Skeletal muscle tissue (tissue), 4 donors: ENCODE results near the gene EPS8L1. TPM values are rescaled to one million over a fixed set of nuclear protein-coding genes. Genes with fewer than 3 reads are reported as not detected.
A peak's percentile ranks its signal among the peaks of the same experiment; 100 is the strongest.

Experiments
- H3K27ac ChIP-seq: one replicate; pipeline ENCODE4 v1.7.0; 2013; ENCODE audit warnings: mild to moderate bottlenecking, low read depth, low read length, inconsistent platforms
- H3K27me3 ChIP-seq, 3 donors: one replicate each; pipeline ENCODE4 v1.7.0; 2013; ENCODE audit warnings: low read length in 3 of 3; ENCODE audit not compliant: control insufficient read depth in 3 of 3, insufficient read depth in 3 of 3
- H3K36me3 ChIP-seq, 3 donors: one replicate each; pipeline ENCODE4 v1.7.0; 2013; ENCODE audit warnings: low read length in 3 of 3; ENCODE audit not compliant: control insufficient read depth in 3 of 3, insufficient read depth in 3 of 3
- H3K4me1 ChIP-seq, 3 donors: one replicate each; pipeline ENCODE4 v1.7.0; 2013; ENCODE audit warnings: low read length in 3 of 3, mild to moderate bottlenecking in 3 of 3; ENCODE audit not compliant: control insufficient read depth in 3 of 3, insufficient read depth in 3 of 3
- H3K4me3 ChIP-seq, 3 donors: one replicate each; pipeline ENCODE4 v1.7.0; 2013; ENCODE audit warnings: low read length in 3 of 3
- H3K9ac ChIP-seq, 3 donors: one replicate each; pipeline ENCODE4 v1.7.0; 2013; ENCODE audit warnings: low read length in 3 of 3, mild to moderate bottlenecking in 3 of 3, moderate library complexity in 2 of 3, low read depth in 1 of 3
- H3K9me3 ChIP-seq, 3 donors: one replicate each; pipeline ENCODE4 v1.7.0; 2013; ENCODE audit warnings: low read length in 3 of 3; ENCODE audit not compliant: control insufficient read depth in 3 of 3
- total RNA-seq: library from RNA; depleted of rRNA; stranded (reverse); fragments of >200 nt; gene quantifications from one replicate; pipeline ENCODE4 v1.2.3, GENCODE V29; 2014
- donor health status: Osteomylitis.

The EPS8L1 gene
- total RNA-seq, 1 donor from 2014 or later = 1.0 TPM

DNA sequence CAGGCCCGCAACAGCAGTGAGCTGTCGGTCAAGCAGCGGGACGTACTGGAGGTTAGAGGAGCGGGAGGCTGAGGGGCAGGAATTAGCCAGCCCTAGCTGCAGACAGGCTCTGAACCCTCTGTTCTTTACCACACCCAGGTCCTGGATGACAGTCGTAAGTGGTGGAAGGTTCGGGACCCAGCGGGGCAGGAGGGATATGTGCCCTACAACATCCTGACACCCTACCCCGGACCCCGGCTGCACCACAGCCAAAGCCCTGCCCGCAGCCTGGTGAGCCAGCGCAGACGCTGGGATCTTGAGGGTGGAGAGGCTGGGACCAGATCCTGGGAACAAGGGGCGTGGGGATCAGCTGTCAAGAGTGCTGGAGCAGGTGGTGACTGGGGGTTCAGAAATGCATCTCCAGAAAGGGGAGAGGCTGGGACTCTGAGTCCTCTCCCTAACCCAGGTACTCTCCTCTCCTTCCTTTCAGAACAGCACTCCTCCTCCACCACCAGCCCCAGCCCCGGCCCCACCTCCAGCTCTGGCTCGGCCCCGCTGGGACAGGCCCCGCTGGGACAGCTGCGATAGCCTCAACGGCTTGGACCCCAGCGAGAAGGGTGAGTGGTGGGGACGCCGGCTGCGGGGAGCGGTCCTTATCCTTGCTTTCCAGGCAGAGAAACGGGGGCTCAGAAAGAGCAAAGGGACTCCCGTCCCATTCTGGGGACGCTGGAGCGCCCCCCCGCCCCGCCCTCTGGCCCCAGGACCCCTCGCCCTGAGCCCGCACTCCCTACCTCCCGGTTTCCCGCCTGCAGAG lies 10.4 kb downstream of the EPS8L1 start:
- H3K36me3 ChIP-seq = peaks cover 0 to 6% (median 5%) of the 10 kb centered on the region in 3 donors
- no peak overlapping the region for H3K9ac ChIP-seq
- peak overlapping the region in 1 of 3 donors; percentile 74 for H3K4me3 ChIP-seq
- H3K27me3 ChIP-seq = peaks cover 62 to 70% (median 65%) of the 10 kb centered on the region in 3 donors
- no peak overlapping the region for H3K27ac ChIP-seq
- H3K9me3 ChIP-seq = no peaks in the 10 kb centered on the region
- H3K4me1 ChIP-seq = peaks cover 17 to 28% (median 26%) of the 10 kb centered on the region in 3 donors

DNA sequence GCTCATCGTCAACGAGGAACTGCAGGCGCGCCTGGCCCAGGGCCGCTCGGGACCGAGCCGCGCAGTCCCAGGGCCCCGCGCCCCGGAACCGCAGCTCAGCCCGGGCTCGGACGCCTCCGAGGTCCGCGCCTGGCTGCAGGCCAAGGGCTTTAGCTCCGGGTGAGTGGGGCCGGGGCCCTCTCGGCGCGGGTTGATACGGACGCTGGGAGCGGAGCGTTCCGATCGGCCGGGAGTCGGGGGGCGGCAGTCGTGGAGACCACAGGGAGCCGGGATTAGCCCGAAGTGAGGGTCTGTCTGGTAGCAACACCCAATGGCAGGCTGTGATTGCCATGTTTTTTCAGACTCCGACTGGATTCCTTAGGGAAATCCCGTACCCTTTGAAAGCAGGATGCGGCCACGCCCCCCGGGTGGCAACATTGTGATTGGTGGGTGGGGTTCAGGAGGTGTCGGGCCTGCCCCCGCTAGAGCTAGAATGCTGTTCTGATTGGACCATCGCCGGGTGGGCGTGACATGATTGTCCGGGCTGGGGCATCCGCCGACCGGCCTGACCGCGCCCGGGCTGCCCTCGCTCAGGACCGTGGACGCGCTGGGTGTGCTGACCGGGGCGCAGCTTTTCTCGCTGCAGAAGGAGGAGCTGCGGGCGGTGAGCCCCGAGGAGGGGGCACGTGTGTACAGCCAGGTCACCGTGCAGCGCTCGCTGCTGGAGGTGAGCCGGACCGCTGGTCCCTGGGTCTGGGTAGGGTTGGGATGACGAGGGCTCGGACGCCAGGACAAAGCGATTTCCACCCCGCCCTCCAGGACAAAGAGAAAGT lies 11.3 kb downstream of the EPS8L1 start:
- Histone ChIP-seq H3K9ac (peak overlapping the region in 2 of 3 donors; percentile 33 to 62), H3K27me3 (peaks cover 54 to 62% (median 59%) of the 10 kb centered on the region in 3 donors), H3K36me3 (peaks cover 4 to 12% (median 11%) of the 10 kb centered on the region in 3 donors), H3K4me3 (peak overlapping the region; percentile 59 to 74 (median 73)), H3K4me1 (peaks cover 15 to 24% (median 22%) of the 10 kb centered on the region in 3 donors), H3K27ac (no peak overlapping the region), H3K9me3 (no peaks in the 10 kb centered on the region)

DNA sequence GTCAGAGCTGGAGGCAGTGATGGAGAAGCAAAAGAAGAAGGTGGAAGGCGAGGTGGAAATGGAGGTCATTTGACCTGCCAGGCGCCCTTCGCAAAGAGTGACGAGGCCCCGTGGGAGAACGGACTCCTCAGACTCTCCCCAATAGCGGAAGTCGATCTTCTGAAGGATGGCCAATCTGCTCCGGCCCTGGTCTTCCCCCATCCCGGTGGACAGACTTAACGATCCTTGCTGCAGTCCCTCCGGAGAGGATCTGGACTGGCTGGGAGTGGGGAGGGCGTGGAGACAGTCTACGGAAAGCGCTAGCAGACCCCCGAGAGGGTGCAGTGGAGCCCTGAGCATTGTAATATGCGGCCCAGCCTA lies 11.9 kb downstream of the EPS8L1 start:
- peaks cover 48 to 56% (median 53%) of the 10 kb centered on the region in 3 donors for H3K27me3 ChIP-seq
- peaks cover 15 to 22% (median 21%) of the 10 kb centered on the region in 3 donors for H3K4me1 ChIP-seq
- no peaks in the 10 kb centered on the region for H3K9me3 ChIP-seq
- H3K27ac ChIP-seq = no peak overlapping the region
- peak overlapping the region; percentile 59 to 74 (median 73) for H3K4me3 ChIP-seq
- H3K9ac ChIP-seq = peak overlapping the region in 2 of 3 donors; percentile 33 to 62
- peaks cover 4 to 12% (median 11%) of the 10 kb centered on the region in 3 donors for H3K36me3 ChIP-seq

DNA sequence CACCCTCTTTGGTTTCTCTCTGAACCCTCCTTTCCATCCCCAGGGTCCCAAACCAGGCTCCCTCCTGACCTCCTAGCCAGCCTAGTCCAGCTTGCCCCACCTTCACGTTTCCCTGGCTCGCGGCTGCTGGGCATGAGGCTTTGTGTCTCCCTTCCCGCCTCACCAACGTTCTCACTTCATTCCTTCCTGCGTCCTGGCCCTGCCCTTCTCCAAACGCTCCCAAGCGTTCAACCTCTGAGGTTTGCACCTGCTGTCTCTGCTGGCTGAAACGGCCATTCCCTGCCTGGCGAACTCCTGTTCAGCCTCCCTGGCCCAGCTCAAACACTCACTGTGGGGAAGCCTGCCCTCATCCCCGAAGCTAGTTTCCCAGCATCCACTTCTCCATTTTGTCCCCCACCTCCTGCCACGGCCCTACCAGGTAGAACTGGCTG lies 12.4 kb downstream of the EPS8L1 start:
- peaks cover 43 to 51% (median 49%) of the 10 kb centered on the region in 3 donors for H3K27me3 ChIP-seq
- no peaks in the 10 kb centered on the region for H3K9me3 ChIP-seq
- H3K4me1 ChIP-seq = peaks cover 15 to 22% (median 21%) of the 10 kb centered on the region in 3 donors
- H3K9ac ChIP-seq = peak overlapping the region in 1 of 3 donors; percentile 62
- peaks cover 4 to 15% (median 13%) of the 10 kb centered on the region in 3 donors for H3K36me3 ChIP-seq
- H3K27ac ChIP-seq = no peak overlapping the region
- H3K4me3 ChIP-seq = peak overlapping the region in 2 of 3 donors; percentile 73 to 74

DNA sequence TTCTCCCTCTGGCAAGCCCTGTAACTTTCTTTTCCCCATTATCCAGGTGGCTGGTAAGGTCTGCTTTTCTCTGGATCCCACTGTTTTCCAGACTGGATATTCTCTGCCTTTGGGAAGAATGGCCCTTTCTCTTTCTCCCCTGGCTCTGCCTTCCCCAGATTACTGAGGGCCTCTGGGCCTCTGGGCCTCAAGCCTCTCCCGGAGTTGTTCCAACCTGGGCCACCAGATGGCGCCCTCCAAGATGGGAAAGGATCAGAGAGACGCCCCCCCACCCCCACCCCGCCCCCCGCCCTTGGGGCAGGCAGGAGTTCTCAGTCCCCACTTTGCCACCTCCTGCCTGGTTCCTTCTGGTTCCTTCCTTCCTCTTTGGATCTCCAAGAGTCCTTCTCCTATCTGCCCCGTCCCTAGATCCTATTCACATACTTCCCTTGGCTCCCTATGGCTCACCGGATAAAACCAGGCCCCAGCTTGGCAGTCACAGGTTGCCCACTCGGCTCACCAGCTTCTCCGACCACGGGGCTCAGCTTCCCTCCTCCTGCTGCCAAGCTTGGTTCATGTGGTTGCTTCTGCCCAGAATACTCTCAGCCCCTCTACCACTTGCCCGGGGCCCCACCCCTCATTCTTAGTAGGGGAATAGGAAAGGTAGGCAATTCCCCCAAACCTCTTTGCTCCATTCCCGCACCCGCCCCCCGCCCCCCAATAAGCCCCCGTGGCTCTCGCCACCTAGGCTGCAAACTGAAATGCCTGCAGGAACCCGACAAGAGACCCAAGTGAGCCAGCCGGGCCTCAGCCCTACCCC lies 13.1 kb downstream of the EPS8L1 start:
- Histone ChIP-seq H3K4me3 (no peak overlapping the region), H3K27me3 (peaks cover 38 to 45% (median 45%) of the 10 kb centered on the region in 3 donors), H3K27ac (no peak overlapping the region), H3K9me3 (no peaks in the 10 kb centered on the region), H3K36me3 (peaks cover 4 to 15% (median 13%) of the 10 kb centered on the region in 3 donors), H3K9ac (peak overlapping the region in 1 of 3 donors; percentile 62), H3K4me1 (peaks cover 15 to 22% (median 21%) of the 10 kb centered on the region in 3 donors)

DNA sequence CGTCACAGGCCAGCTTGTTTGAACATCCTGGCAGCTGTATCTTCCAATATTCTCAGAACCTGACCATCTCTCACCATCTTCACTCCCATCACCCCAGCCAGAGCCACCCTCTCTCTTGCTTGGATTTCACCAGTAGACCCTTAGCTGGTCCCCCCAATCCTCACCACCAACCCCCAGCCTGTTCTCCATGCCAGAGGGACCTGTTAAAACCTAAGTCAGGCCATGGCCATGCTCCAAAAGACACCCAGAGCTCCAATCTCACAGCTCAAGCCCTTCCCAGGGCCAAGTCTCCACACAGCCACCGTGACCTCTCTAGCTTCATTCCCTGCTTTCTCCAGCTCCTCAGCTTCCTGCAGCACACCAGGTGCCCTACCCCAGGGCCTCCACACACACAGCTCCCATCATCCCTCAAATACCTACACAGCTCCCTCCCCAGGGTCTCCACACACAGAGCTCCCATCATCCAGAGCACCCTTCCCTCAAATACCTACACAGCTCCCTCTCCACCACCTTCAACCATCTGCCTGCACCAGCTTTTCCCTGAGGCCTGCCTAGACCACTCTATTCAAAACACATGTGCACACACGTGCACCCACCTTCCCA lies 13.8 kb downstream of the EPS8L1 start:
- Histone ChIP-seq H3K36me3 (peaks cover 7 to 18% (median 16%) of the 10 kb centered on the region in 3 donors), H3K9me3 (no peaks in the 10 kb centered on the region), H3K27ac (no peak overlapping the region), H3K27me3 (peaks cover 32 to 38% (median 38%) of the 10 kb centered on the region in 3 donors), H3K4me1 (peaks cover 15 to 22% (median 21%) of the 10 kb centered on the region in 3 donors), H3K4me3 (no peak overlapping the region), H3K9ac (no peak overlapping the region)

DNA sequence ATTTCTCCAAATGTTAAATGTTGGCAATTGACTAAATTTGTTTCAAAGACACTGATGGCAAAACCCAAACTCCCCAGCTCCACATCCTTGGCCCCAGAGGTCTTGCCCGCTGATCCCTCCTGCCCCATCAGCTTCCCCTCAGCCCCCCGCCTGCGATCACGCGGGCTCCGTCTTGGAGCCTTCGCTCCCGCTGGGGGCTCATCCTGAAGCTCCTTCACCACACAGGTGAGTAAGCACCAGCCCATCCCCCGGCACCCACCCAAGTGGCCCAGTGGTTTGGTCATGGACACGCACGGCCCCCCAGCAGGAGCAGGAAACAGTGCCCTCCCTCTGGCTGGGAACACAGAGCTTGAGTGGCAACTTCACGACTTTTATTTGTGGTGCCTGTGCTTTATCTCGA lies 14.9 kb downstream of the EPS8L1 start:
- Histone ChIP-seq H3K9me3 (no peaks in the 10 kb centered on the region), H3K4me3 (no peak overlapping the region), H3K9ac (no peak overlapping the region), H3K4me1 (peaks cover 15 to 26% (median 21%) of the 10 kb centered on the region in 3 donors), H3K27me3 (peaks cover 23 to 28% (median 27%) of the 10 kb centered on the region in 3 donors), H3K27ac (no peak overlapping the region), H3K36me3 (peaks cover 17 to 28% (median 22%) of the 10 kb centered on the region in 3 donors)

DNA sequence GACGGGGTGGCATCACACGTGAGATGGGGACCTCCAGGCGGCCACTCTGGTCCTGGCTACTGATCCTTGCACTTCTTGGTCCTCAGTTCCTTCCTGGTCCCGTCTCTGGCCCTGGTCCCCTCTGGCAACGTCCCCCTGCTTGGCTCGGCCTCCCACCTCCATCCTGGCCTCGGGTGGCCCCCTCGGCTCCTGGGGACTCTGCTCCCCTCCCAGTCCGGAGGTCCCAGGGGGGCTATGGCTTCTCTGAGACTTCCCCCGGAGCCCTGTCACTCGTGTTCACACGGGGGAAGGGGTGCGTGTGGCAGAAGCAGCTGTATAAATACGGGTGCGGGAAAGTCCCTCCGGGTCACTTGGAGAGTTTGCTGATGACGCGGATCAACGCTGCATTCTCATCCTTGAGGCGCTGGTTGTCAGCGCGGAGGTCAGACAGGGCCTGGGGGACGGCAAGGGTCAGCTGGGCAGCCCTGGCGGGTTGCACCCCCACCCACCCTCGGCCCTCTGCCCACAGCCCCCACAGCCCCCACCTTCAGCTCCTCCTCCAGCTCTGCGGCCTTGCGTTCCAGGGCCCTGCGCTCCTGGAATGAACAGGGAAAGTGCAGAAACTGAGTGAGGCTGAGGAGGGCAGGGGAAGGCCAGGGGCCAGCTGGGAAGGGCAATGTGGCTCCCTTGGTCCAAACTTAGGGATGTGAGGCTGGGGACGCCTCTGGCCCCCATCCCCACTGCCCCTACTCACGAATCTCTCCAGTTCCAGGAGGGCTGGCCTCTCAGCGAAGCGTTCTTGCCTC lies 15.6 kb downstream of the EPS8L1 start:
- Histone ChIP-seq H3K9me3 (no peaks in the 10 kb centered on the region), H3K27me3 (peaks cover 16 to 21% (median 20%) of the 10 kb centered on the region in 3 donors), H3K27ac (no peak overlapping the region), H3K9ac (no peak overlapping the region), H3K36me3 (peaks cover 17 to 29% (median 22%) of the 10 kb centered on the region in 3 donors), H3K4me1 (peaks cover 15 to 26% (median 21%) of the 10 kb centered on the region in 3 donors), H3K4me3 (no peak overlapping the region)
